ENCODE results near the gene UQCRQ.
A peak's percentile ranks its signal among the peaks of the same experiment; 100 is the strongest.

Gene UQCRQ

GRCh38 chr5:132866342-132867045, at the start of gene UQCRQ, which contains the start of gene GDF9:
UQCRQ (plus strand) TSS chr5:132866642; CDS start chr5:132866882, 240 bp downstream.
GDF9 (minus strand) TSS chr5:132866469; CDS start chr5:132864533, 1,936 bp downstream.
- peak; percentile 81 for DNase-seq (ENCODE audit: low read depth)

GRCh38 chr5:132817011-132817410, 49.4 kb upstream of the UQCRQ start:
- DNase-seq (ENCODE audit: low read depth), result no peak

GRCh38 chr5:132819468-132819867, 47.0 kb upstream of the UQCRQ start:
- no peak for DNase-seq (ENCODE audit: low read depth)

GRCh38 chr5:132820162-132820754, 46.2 kb upstream of the UQCRQ start:
- DNase-seq (ENCODE audit: low read depth), result peak; percentile 75

GRCh38 chr5:132821350-132821749, 45.1 kb upstream of the UQCRQ start:
- DNase-seq (ENCODE audit: low read depth), result no peak

GRCh38 chr5:132821791-132822190, 44.7 kb upstream of the UQCRQ start:
- no peak for DNase-seq (ENCODE audit: low read depth)

GRCh38 chr5:132822650-132823480, 43.6 kb upstream of the UQCRQ start:
- DNase-seq (ENCODE audit: low read depth), result no peak

- no peak for DNase-seq (ENCODE audit: low read depth)
These were observed 42.9 kb upstream of the UQCRQ start for GRCh38 chr5:132823481-132824050.

- no peak for DNase-seq (ENCODE audit: low read depth)
These were observed 42.0 kb upstream of the UQCRQ start for GRCh38 chr5:132824426-132824825.

- DNase-seq (ENCODE audit: low read depth), result no peak
These were observed 41.2 kb upstream of the UQCRQ start for GRCh38 chr5:132825033-132825833.

GRCh38 chr5:132825834-132826391, 40.5 kb upstream of the UQCRQ start:
- no peak for DNase-seq (ENCODE audit: low read depth)

GRCh38 chr5:132826424-132827082, 39.9 kb upstream of the UQCRQ start:
- DNase-seq (ENCODE audit: low read depth), result no peak

GRCh38 chr5:132827943-132828673, 38.3 kb upstream of the UQCRQ start:
- DNase-seq (ENCODE audit: low read depth), result no peak

GRCh38 chr5:132828846-132829494, 37.5 kb upstream of the UQCRQ start:
- DNase-seq (ENCODE audit: low read depth), result no peak

GRCh38 chr5:132829742-132830435, 36.6 kb upstream of the UQCRQ start:
- peak; percentile 43 for DNase-seq (ENCODE audit: low read depth)

GRCh38 chr5:132830436-132831094, 35.9 kb upstream of the UQCRQ start, which contains the start of gene SHROOM1:
SHROOM1 (minus strand) TSS chr5:132830647; CDS start chr5:132826140, 4,507 bp downstream.
- DNase-seq (ENCODE audit: low read depth), result no peak

GRCh38 chr5:132831095-132831860, 35.2 kb upstream of the UQCRQ start:
- DNase-seq (ENCODE audit: low read depth), result no peak

Measured in activated T-helper 1 cell treated with Interleukin-2 at 50 U/mL for 16 hours (primary cell).